Fibroblast of pulmonary artery (primary cell): ENCODE results near the gene ITGA5.

Source experiments
- DNase-seq: peaks from one replicate; pipeline ENCODE4 v3.0.0-alpha.2; 2010; ENCODE audit warnings: low read depth
- H3K4me3 ChIP-seq: replicated peaks from 2 replicates; pipeline ENCODE4 v1.5.1; 2011; ENCODE audit warnings: low read depth, mild to moderate bottlenecking, control low read depth, low read length, moderate library complexity
- CTCF ChIP-seq: IDR thresholded peaks from 2 replicates; pipeline ENCODE4 v1.5.1; 2011; ENCODE audit warnings: mild to moderate bottlenecking, control low read depth, low read length, inconsistent platforms; ENCODE audit errors: missing control alignments

Gene ITGA5

GRCh38 chr12:54364413-54364812 is 54.7 kb downstream of the ITGA5 start, which contains the start of gene GPR84:
Gene GPR84 (minus strand): TSS chr12:54364486. CDS start chr12:54363851, 635 bp downstream.
- no peak for DNase-seq
- H3K4me3 ChIP-seq: no peak within 1 kb of the TSS
- TF ChIP-seq CTCF: no peak

- DNase-seq: no peak
- no peak for TF ChIP-seq CTCF
- no peak overlapping the region for H3K4me3 ChIP-seq
Measured at GRCh38 chr12:54363618-54364017, 55.4 kb downstream of the ITGA5 start.

GRCh38 chr12:54363047-54363446 is 56.0 kb downstream of the ITGA5 start:
- no peak for DNase-seq
- H3K4me3 ChIP-seq: no peak overlapping the region
- no peak for TF ChIP-seq CTCF

GRCh38 chr12:54360717-54361456 is 58.2 kb downstream of the ITGA5 start:
- TF ChIP-seq CTCF: peak; percentile 89
- peak; percentile 85 for DNase-seq
- no peak overlapping the region for H3K4me3 ChIP-seq

GRCh38 chr12:54359762-54360351 is 59.2 kb downstream of the ITGA5 start:
- H3K4me3 ChIP-seq: peak overlapping the region; percentile 43
- no peak for TF ChIP-seq CTCF
- DNase-seq: no peak

GRCh38 chr12:54358945-54359761 is 59.9 kb downstream of the ITGA5 start:
- peak; percentile 100 for DNase-seq
- no peak for TF ChIP-seq CTCF
- H3K4me3 ChIP-seq: peak overlapping the region; percentile 73
